ENCODE data around the gene CYP26A1.

Gene CYP26A1

GRCh38 chr10:93085272-93085859 lies 11.7 kb downstream of the CYP26A1 start:
- Histone ChIP-seq H3K4me2 (ENCODE audit: low read depth, low read length, poor library complexity, severe bottlenecking) (no peak overlapping the region), H2AFZ (ENCODE audit: low read length) (no peak overlapping the region), H3K27me3 (ENCODE audit: insufficient read depth, low read length, poor library complexity, severe bottlenecking) (no peaks in the 10 kb centered on the region), H3K79me2 (ENCODE audit: insufficient read depth, low read length) (no peaks in the 10 kb centered on the region), H3K9ac (ENCODE audit: low read depth, low read length, poor library complexity, severe bottlenecking) (no peak overlapping the region), H3K9me3 (ENCODE audit: insufficient read depth, low read depth, low read length) (no peaks in the 10 kb centered on the region), H3K4me3 (ENCODE audit: low read length, poor library complexity, severe bottlenecking) (no peak overlapping the region), H3F3A (ENCODE audit: low read depth) (no peaks in the 10 kb centered on the region), H4K20me1 (ENCODE audit: insufficient read depth, low read length, poor library complexity, severe bottlenecking) (no peaks in the 10 kb centered on the region), H3K4me1 (ENCODE audit: insufficient read depth, low read length, poor library complexity, severe bottlenecking) (no peaks in the 10 kb centered on the region), H3K9me2 (replicated peaks; ENCODE audit: low read depth, low read length) (no peaks in the 10 kb centered on the region), H3K36me3 (ENCODE audit: insufficient read depth, low read length) (no peaks in the 10 kb centered on the region)
- TF ChIP-seq EZH2phosphoT487 (IDR thresholded peaks at IDR 0.05; ENCODE audit: borderline replicate concordance) (no peak), CTCF (conservative IDR thresholded peaks at IDR 0.05; ENCODE audit: low read length) (no peak)

GRCh38 chr10:93086289-93086688 lies 12.6 kb downstream of the CYP26A1 start:
- H3K9ac ChIP-seq (ENCODE audit: low read depth, low read length, poor library complexity, severe bottlenecking): no peak overlapping the region

GRCh38 chr10:93087846-93088245 lies 14.2 kb downstream of the CYP26A1 start:
- H3K27me3 ChIP-seq (ENCODE audit: insufficient read depth, low read length, poor library complexity, severe bottlenecking): no peaks in the 10 kb centered on the region
- H3K36me3 ChIP-seq (ENCODE audit: insufficient read depth, low read length): no peaks in the 10 kb centered on the region
- no peak overlapping the region for H3K4me3 ChIP-seq (ENCODE audit: low read length, poor library complexity, severe bottlenecking)
- no peaks in the 10 kb centered on the region for H3K79me2 ChIP-seq (ENCODE audit: insufficient read depth, low read length)
- no peak overlapping the region for H2AFZ ChIP-seq (ENCODE audit: low read length)
- H4K20me1 ChIP-seq (ENCODE audit: insufficient read depth, low read length, poor library complexity, severe bottlenecking): no peaks in the 10 kb centered on the region
- H3K9ac ChIP-seq (ENCODE audit: low read depth, low read length, poor library complexity, severe bottlenecking): no peak overlapping the region
- no peak for TF ChIP-seq CTCF (conservative IDR thresholded peaks at IDR 0.05; ENCODE audit: low read length)
- TF ChIP-seq EZH2phosphoT487 (IDR thresholded peaks at IDR 0.05; ENCODE audit: borderline replicate concordance): no peak
- H3K4me1 ChIP-seq (ENCODE audit: insufficient read depth, low read length, poor library complexity, severe bottlenecking): no peaks in the 10 kb centered on the region
- no peaks in the 10 kb centered on the region for H3F3A ChIP-seq (ENCODE audit: low read depth)
- no peaks in the 10 kb centered on the region for H3K9me2 ChIP-seq (replicated peaks; ENCODE audit: low read depth, low read length)
- H3K4me2 ChIP-seq (ENCODE audit: low read depth, low read length, poor library complexity, severe bottlenecking): no peak overlapping the region
- no peaks in the 10 kb centered on the region for H3K9me3 ChIP-seq (ENCODE audit: insufficient read depth, low read depth, low read length)

More at GRCh38 chr10:93086289-93086688, 12.6 kb downstream of the CYP26A1 start:
- no peaks in the 10 kb centered on the region for H4K20me1 ChIP-seq (ENCODE audit: insufficient read depth, low read length, poor library complexity, severe bottlenecking)
- no peak overlapping the region for H3K4me2 ChIP-seq (ENCODE audit: low read depth, low read length, poor library complexity, severe bottlenecking)
- H2AFZ ChIP-seq (ENCODE audit: low read length): no peak overlapping the region
- H3K4me1 ChIP-seq (ENCODE audit: insufficient read depth, low read length, poor library complexity, severe bottlenecking): no peaks in the 10 kb centered on the region
- no peak overlapping the region for H3K4me3 ChIP-seq (ENCODE audit: low read length, poor library complexity, severe bottlenecking)
- H3K36me3 ChIP-seq (ENCODE audit: insufficient read depth, low read length): no peaks in the 10 kb centered on the region
- H3K9me3 ChIP-seq (ENCODE audit: insufficient read depth, low read depth, low read length): no peaks in the 10 kb centered on the region
- H3K9me2 ChIP-seq (replicated peaks; ENCODE audit: low read depth, low read length): no peaks in the 10 kb centered on the region
- TF ChIP-seq CTCF (conservative IDR thresholded peaks at IDR 0.05; ENCODE audit: low read length): no peak
- TF ChIP-seq EZH2phosphoT487 (IDR thresholded peaks at IDR 0.05; ENCODE audit: borderline replicate concordance): no peak
- H3K27me3 ChIP-seq (ENCODE audit: insufficient read depth, low read length, poor library complexity, severe bottlenecking): no peaks in the 10 kb centered on the region
- H3K79me2 ChIP-seq (ENCODE audit: insufficient read depth, low read length): no peaks in the 10 kb centered on the region
- no peaks in the 10 kb centered on the region for H3F3A ChIP-seq (ENCODE audit: low read depth)

Measured in Loucy (cell line).